DMS53 treated with DMSO at 0.1 percent for 48 hours (cell line): Measurements from ENCODE around the gene PDK4.
"Not testable (repeated sequence)": the region's sequence is repeated elsewhere in the genome, so short reads cannot be mapped to it uniquely, and the experiment has no call there.

Source experiments
- DNase-seq: peaks from one replicate; lab custom pipeline; 2025; ENCODE audit not compliant: unreplicated experiment; lab: John Stamatoyannopoulos, UW

PDK4 gene

GRCh38 chr7:95605275-95605674 lies 9.0 kb upstream of the PDK4 start:
- no peak for DNase-seq

GRCh38 chr7:95604811-95605210 lies 8.5 kb upstream of the PDK4 start:
- DNase-seq: not testable (repeated sequence)

GRCh38 chr7:95604397-95604796 lies 8.1 kb upstream of the PDK4 start:
- DNase-seq: not testable (repeated sequence)

- no peak for DNase-seq
Observed at GRCh38 chr7:95602421-95602820, 6.1 kb upstream of the PDK4 start.

- DNase-seq: no peak
Observed at GRCh38 chr7:95601316-95601715, 5.0 kb upstream of the PDK4 start.

GRCh38 chr7:95599069-95599468 lies 2.8 kb upstream of the PDK4 start:
- no peak for DNase-seq

GRCh38 chr7:95598511-95598910 lies 2.2 kb upstream of the PDK4 start:
- DNase-seq: no peak

GRCh38 chr7:95595746-95596197 lies 544 bp downstream of the PDK4 start:
- DNase-seq: peak; percentile 43

GRCh38 chr7:95594185-95594584 lies 2.1 kb downstream of the PDK4 start:
- no peak for DNase-seq

- DNase-seq: no peak
Observed at GRCh38 chr7:95593343-95593742, 3.0 kb downstream of the PDK4 start.

GRCh38 chr7:95592570-95592969 lies 3.7 kb downstream of the PDK4 start:
- no peak for DNase-seq

- no peak for DNase-seq
Observed at GRCh38 chr7:95590387-95591248, 5.7 kb downstream of the PDK4 start.

GRCh38 chr7:95589766-95590165 lies 6.5 kb downstream of the PDK4 start:
- no peak for DNase-seq

GRCh38 chr7:95589031-95589430 lies 7.3 kb downstream of the PDK4 start:
- DNase-seq: no peak

- DNase-seq: no peak
Observed at GRCh38 chr7:95586951-95587301, 9.4 kb downstream of the PDK4 start.

GRCh38 chr7:95585426-95585789 lies 10.9 kb downstream of the PDK4 start:
- no peak for DNase-seq

GRCh38 chr7:95584769-95585425 lies 11.4 kb downstream of the PDK4 start:
- DNase-seq: no peak

- no peak for DNase-seq
Observed at GRCh38 chr7:95583834-95584621, 12.3 kb downstream of the PDK4 start.

- DNase-seq: peak; percentile 35
Observed at GRCh38 chr7:95582578-95583293, 13.6 kb downstream of the PDK4 start.

GRCh38 chr7:95581467-95581866 lies 14.8 kb downstream of the PDK4 start:
- DNase-seq: peak; percentile 27

GRCh38 chr7:95579318-95579717 lies 17.0 kb downstream of the PDK4 start:
- DNase-seq: no peak
